SK-N-SH (cell line): ENCODE data around the gene HS6ST3. TPM values are rescaled to one million over a fixed set of nuclear protein-coding genes. Genes with fewer than 3 reads are reported as not detected.

ENCODE experiments used
- CTCF ChIA-PET: fragments of 300-600, 350-600 bp; formaldehyde crosslinking; extraction: SDS; loops from one replicate; lab custom pipeline; 2021; lab: Yijun Ruan, JAX
- POLR2A ChIA-PET: fragments of 350-600 bp; sonication (Branson Sonifier 250); formaldehyde crosslinking; extraction: SDS; loops from one replicate; lab custom pipeline; 2020; ENCODE audit warnings: antibody characterized with exemption, inconsistent platforms; lab: Yijun Ruan, JAX
- DNase-seq: peaks from one replicate; pipeline ENCODE4 v3.0.0; 2012
- H2AFZ ChIP-seq: fragments of 200-600 bp; sonication (generic); 2 replicates; pipeline ENCODE4 v1.8.1; 2016; ENCODE audit warnings: antibody characterized with exemption, mild to moderate bottlenecking, low read depth
- H3F3A ChIP-seq: fragments of 200-600 bp; sonication (generic); replicated peaks from 2 replicates; pipeline ENCODE3; 2016; ENCODE audit warnings: antibody characterized with exemption, mild to moderate bottlenecking; ENCODE audit not compliant: insufficient read depth
- H3K27ac ChIP-seq, 2 experiments: fragments of 200-500 bp in 1 of 2; fragments of 200-600 bp in 1 of 2; sonication (Bioruptor generic) in 1 of 2; sonication (generic), shearing (Covaris generic) in 1 of 2; 2 replicates each; pipeline versions ENCODE4 v1.5.1 to v1.6.1; 2014 to 2016; ENCODE audit warnings: low read depth in 2 of 2, inconsistent platforms in 1 of 2, low read length in 1 of 2, mild to moderate bottlenecking in 1 of 2, mixed read lengths in 1 of 2
- H3K27me3 ChIP-seq: fragments of 200-600 bp; sonication (generic), shearing (Covaris generic); 2 replicates; pipeline ENCODE4 v1.6.1; 2016; ENCODE audit warnings: mixed run types; ENCODE audit not compliant: insufficient read depth
- H3K36me3 ChIP-seq, 2 experiments: fragments of 200-500 bp in 1 of 2; fragments of 200-600 bp in 1 of 2; sonication (Bioruptor generic) in 1 of 2; sonication (generic) in 1 of 2; replicated peaks in 1 of 2; 2 replicates each; pipeline versions ENCODE3 to v1.5.1; 2014 to 2016; ENCODE audit warnings: low read length in 1 of 2, mild to moderate bottlenecking in 1 of 2; ENCODE audit not compliant: insufficient read depth in 2 of 2, control insufficient read depth in 1 of 2
- H3K4me1 ChIP-seq, 2 experiments: fragments of 200-500 bp in 1 of 2; fragments of 200-600 bp in 1 of 2; sonication (Bioruptor generic) in 1 of 2; sonication (generic), shearing (Covaris generic) in 1 of 2; 2 replicates each; pipeline versions ENCODE4 v1.5.1 to v1.6.1; 2014 to 2016; ENCODE audit warnings: low read depth in 1 of 2, low read length in 1 of 2, mixed run types in 1 of 2; ENCODE audit not compliant: insufficient read depth in 2 of 2, control insufficient read depth in 1 of 2
- H3K4me2 ChIP-seq: fragments of 200-600 bp; sonication (generic), shearing (Covaris generic); 2 replicates; pipeline ENCODE4 v1.6.1; 2017; ENCODE audit warnings: mixed run types
- H3K4me3 ChIP-seq, 2 experiments: fragments of 200-500 bp in 1 of 2; fragments of 200-600 bp in 1 of 2; sonication (Bioruptor generic) in 1 of 2; sonication (generic), shearing (Covaris generic) in 1 of 2; 2 replicates each; pipeline versions ENCODE4 v1.5.1 to v1.8.1; 2014 to 2016; ENCODE audit warnings: low read depth in 2 of 2, inconsistent platforms in 1 of 2, low read length in 1 of 2, mild to moderate bottlenecking in 1 of 2, mixed read lengths in 1 of 2, moderate library complexity in 1 of 2
- H3K79me2 ChIP-seq: fragments of 200-600 bp; sonication (generic); 2 replicates; pipeline ENCODE4 v1.8.1; 2017; ENCODE audit warnings: mild to moderate bottlenecking; ENCODE audit not compliant: insufficient read depth
- H3K9ac ChIP-seq: fragments of 200-600 bp; sonication (generic); 2 replicates; pipeline ENCODE4 v1.6.1; 2017; ENCODE audit warnings: mixed run types
- H3K9me2 ChIP-seq: fragments of 200-600 bp; sonication (generic); 2 replicates; pipeline ENCODE4 v1.6.1; 2017; ENCODE audit warnings: mixed run types
- H3K9me3 ChIP-seq: fragments of 200-600 bp; sonication (generic); 2 replicates; pipeline ENCODE4 v1.6.1; 2017; ENCODE audit warnings: mixed run types, mild to moderate bottlenecking, moderate library complexity
- H4K20me1 ChIP-seq: fragments of 200-600 bp; sonication (generic); 2 replicates; pipeline ENCODE4 v1.6.1; 2017; ENCODE audit warnings: mild to moderate bottlenecking, mixed run types; ENCODE audit not compliant: insufficient read depth
- CTCF ChIP-seq: fragments of 200-600 bp; sonication (generic); IDR thresholded peaks from 2 replicates; pipeline ENCODE4 v1.6.1; 2017; ENCODE audit warnings: antibody characterized with exemption, mild to moderate bottlenecking, moderate library complexity
- FOXJ3 ChIP-seq: sonication (generic); formaldehyde crosslinking; IDR thresholded peaks from 2 replicates; pipeline ENCODE4 v1.5.1; 2020; ENCODE audit warnings: mild to moderate bottlenecking, missing genetic modification reagents
- GABPA ChIP-seq: IDR thresholded peaks from 2 replicates; pipeline ENCODE4 v1.4.0; 2012; ENCODE audit warnings: low read depth, mild to moderate bottlenecking
- GATA2 ChIP-seq: sonication (generic); formaldehyde crosslinking; IDR thresholded peaks from 2 replicates; pipeline ENCODE4 v1.5.0; 2020; ENCODE audit warnings: mild to moderate bottlenecking, missing genetic modification reagents
- NRF1 ChIP-seq: IDR thresholded peaks from 2 replicates; pipeline ENCODE4 v1.6.1; 2012; ENCODE audit warnings: low read depth, mild to moderate bottlenecking, low read length
- RAD21 ChIP-seq: IDR thresholded peaks from 2 replicates; pipeline ENCODE4 v1.6.1; 2012; ENCODE audit warnings: mild to moderate bottlenecking, low read length
- SIN3A ChIP-seq: IDR thresholded peaks from 2 replicates; pipeline ENCODE4 v1.6.1; 2012; ENCODE audit warnings: low read depth, mild to moderate bottlenecking, low read length, moderate library complexity, borderline replicate concordance
- SMC3 ChIP-seq: IDR thresholded peaks from 2 replicates; pipeline ENCODE4 v1.6.1; 2012; ENCODE audit warnings: low read depth, low read length, improper control_type of control experiment
- ZBTB33 ChIP-seq: IDR thresholded peaks from 2 replicates; pipeline ENCODE4 v1.4.0; 2012; ENCODE audit warnings: low read depth, borderline replicate concordance
- WGBS: methylation state at CpG from one replicate; pipeline ENCODE4 v1.1.6; 2017; ENCODE audit warnings: low lambda C conversion rate; 5-methylcytosine and 5-hydroxymethylcytosine counted together
- polyA plus RNA-seq, 3 experiments: library from polyadenylated mRNA; depleted of rRNA; stranded (reverse); fragments of >200 nt; gene quantifications; 2 replicates each; pipeline ENCODE4 v1.2.3, GENCODE V29; 2012

HS6ST3 gene
- polyA plus RNA-seq, 1 of the 3 experiments (the other 2 are of a cell fraction), result under 0.01 TPM

- Histone ChIP-seq H3K9me3 (no peaks in the 10 kb centered on the region), H3K79me2 (no peaks in the 10 kb centered on the region), H3K9me2 (no peaks in the 10 kb centered on the region), H3K9ac (no peak overlapping the region), H3K4me1 (no peaks in the 10 kb centered on the region; a peak in 1 of 4 replicates), H3K27me3 (no peaks in the 10 kb centered on the region), H3F3A (no peaks in the 10 kb centered on the region), H4K20me1 (no peaks in the 10 kb centered on the region), H2AFZ (no peak overlapping the region), H3K36me3 (no peaks in the 10 kb centered on the region), H3K27ac (no peak overlapping the region), H3K4me3 (no peak overlapping the region), H3K4me2 (no peak overlapping the region)
- POLR2A ChIA-PET, result no interaction called here
- TF ChIP-seq ZBTB33 (no peak), GATA2 (CRISPR knock-in tag) (no peak), FOXJ3 (CRISPR knock-in tag) (no peak), NRF1 (no peak), GABPA (no peak), SMC3 (no peak), SIN3A (no peak)
- CTCF ChIA-PET, result no interaction called here
- 82% methylated on average over 3 of the region's 3 CpGs for WGBS
- no peak for DNase-seq
Observed at GRCh38 chr13:96130818-96131340, 41.0 kb downstream of the HS6ST3 start.

DNA sequence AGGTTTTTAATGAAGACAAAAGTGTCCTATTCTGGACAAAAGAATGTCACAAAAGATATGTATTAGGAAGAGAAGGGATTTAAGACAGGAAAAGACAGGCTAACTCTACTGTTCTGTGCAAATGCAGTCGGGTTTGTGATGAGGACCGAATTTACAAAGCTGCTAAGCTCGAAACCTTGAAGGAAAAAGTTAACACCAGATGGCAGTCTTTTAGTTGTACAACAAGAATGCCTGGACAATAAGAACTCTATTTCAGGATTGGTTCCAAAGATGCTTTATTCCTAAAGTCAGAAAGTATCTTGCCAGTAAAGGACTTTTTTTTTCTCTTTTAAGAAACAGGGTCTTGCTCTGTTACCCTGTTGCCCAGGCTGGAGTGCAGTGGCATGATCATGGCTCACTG, 51.1 kb downstream of the HS6ST3 start:
- Histone ChIP-seq H3K36me3 (no peaks in the 10 kb centered on the region), H3F3A (no peaks in the 10 kb centered on the region), H3K9me2 (no peaks in the 10 kb centered on the region), H3K4me1 (no peaks in the 10 kb centered on the region; a peak in 1 of 4 replicates)
- CTCF ChIA-PET, result interaction anchor here (0.6 to 2.6 kb wide), 18 partner anchors 9 to 831 kb away, joined by 3 to 27 read pairs (median 3); no protein-coding TSS in a partner anchor
- peak; percentile 22; the same call in 1 of the 2 replicates for TF ChIP-seq SMC3
- TF ChIP-seq CTCF, result peak; percentile 32
- TF ChIP-seq GABPA, result no peak
- peak; percentile 50 for TF ChIP-seq RAD21
- TF ChIP-seq, all 33 proteins: peak for 3
- Histone ChIP-seq H3K27ac (no peak overlapping the region), H2AFZ (no peak overlapping the region), H3K9me3 (no peaks in the 10 kb centered on the region), H3K4me3 (no peak overlapping the region), H3K79me2 (no peaks in the 10 kb centered on the region), H3K27me3 (no peaks in the 10 kb centered on the region), H3K4me2 (no peak overlapping the region), H4K20me1 (no peaks in the 10 kb centered on the region), H3K9ac (no peak overlapping the region)
- POLR2A ChIA-PET, result no interaction called here
- DNase-seq, result no peak
- WGBS, result 56% methylated on average over 3 of the region's 3 CpGs
